ENCODE data around the gene MTMR3. TPM values are rescaled to one million over a fixed set of nuclear protein-coding genes. Genes with fewer than 3 reads are reported as not detected.

MTMR3 gene
- total and polyA plus RNA-seq, 9 donors, result 21.4 to 66.2 (median 47.8) TPM

DNA sequence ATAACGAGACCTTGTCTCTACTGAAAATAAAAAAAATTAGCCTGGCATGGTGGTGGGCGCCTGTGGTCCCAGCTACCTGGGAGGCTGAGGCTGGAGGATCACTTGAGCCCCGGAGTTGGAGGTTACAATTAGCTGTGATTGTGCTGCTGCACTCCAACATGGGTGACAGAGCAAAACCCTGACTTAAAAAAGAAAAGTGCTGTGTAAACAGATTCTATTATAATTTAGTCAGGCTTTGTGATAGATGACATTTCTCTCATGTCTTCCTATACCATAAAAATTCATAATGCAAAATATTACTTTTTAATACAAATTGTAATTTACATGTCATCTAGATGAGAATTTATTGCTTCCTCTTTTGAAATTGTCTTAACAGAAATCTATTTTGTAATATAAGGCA lies 94.1 kb downstream of the MTMR3 start:
- intact Hi-C loops (cut with DNase I), result no loop called here
- 91 to 95% (median 95%) methylated on average over 3 of the region's 3 CpGs for WGBS, 3 donors
- no peak overlapping the region for H3K27ac ChIP-seq
- H3K9me3 ChIP-seq, result no peaks in the 10 kb centered on the region
- DNase-seq, result no peak
- no peaks in the 10 kb centered on the region for H3K4me1 ChIP-seq (ENCODE audit: insufficient read depth)
- H3K36me3 ChIP-seq, result no peaks in the 10 kb centered on the region
- TF ChIP-seq EP300 (IDR thresholded peaks at IDR 0.05), result no peak
- TF ChIP-seq, protein P1, sequence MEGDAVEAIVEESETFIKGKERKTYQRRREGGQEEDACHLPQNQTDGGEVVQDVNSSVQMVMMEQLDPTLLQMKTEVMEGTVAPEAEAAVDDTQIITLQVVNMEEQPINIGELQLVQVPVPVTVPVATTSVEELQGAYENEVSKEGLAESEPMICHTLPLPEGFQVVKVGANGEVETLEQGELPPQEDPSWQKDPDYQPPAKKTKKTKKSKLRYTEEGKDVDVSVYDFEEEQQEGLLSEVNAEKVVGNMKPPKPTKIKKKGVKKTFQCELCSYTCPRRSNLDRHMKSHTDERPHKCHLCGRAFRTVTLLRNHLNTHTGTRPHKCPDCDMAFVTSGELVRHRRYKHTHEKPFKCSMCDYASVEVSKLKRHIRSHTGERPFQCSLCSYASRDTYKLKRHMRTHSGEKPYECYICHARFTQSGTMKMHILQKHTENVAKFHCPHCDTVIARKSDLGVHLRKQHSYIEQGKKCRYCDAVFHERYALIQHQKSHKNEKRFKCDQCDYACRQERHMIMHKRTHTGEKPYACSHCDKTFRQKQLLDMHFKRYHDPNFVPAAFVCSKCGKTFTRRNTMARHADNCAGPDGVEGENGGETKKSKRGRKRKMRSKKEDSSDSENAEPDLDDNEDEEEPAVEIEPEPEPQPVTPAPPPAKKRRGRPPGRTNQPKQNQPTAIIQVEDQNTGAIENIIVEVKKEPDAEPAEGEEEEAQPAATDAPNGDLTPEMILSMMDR (IDR thresholded peaks at IDR 0.05), result no peak
- TF ChIP-seq POLR2A (IDR thresholded peaks at IDR 0.05), result no peak
- no peak overlapping the region for H3K4me3 ChIP-seq
- no peaks in the 10 kb centered on the region for H3K27me3 ChIP-seq

GRCh38 chr22:29979777-29980321 lies 96.9 kb downstream of the MTMR3 start:
- no peaks in the 10 kb centered on the region for H3K4me1 ChIP-seq (ENCODE audit: insufficient read depth)
- H3K36me3 ChIP-seq, result no peaks in the 10 kb centered on the region
- no peak overlapping the region for H3K4me3 ChIP-seq
- DNase-seq, result no peak
- H3K27me3 ChIP-seq, result no peaks in the 10 kb centered on the region
- WGBS, 3 donors, result 10 to 20% (median 19%) methylated on average over 3 of the region's 3 CpGs
- H3K27ac ChIP-seq, result no peak overlapping the region
- no peaks in the 10 kb centered on the region for H3K9me3 ChIP-seq
- intact Hi-C loops (cut with DNase I), result loop anchor here in 1 of 4 donors (10.0 kb wide), 1 partner anchor 225 kb away; no protein-coding TSS in a partner anchor
- no peak for TF ChIP-seq EP300 (IDR thresholded peaks at IDR 0.05)
- TF ChIP-seq, protein P1 (IDR thresholded peaks at IDR 0.05), result no peak
- no peak for TF ChIP-seq POLR2A (IDR thresholded peaks at IDR 0.05)

DNA sequence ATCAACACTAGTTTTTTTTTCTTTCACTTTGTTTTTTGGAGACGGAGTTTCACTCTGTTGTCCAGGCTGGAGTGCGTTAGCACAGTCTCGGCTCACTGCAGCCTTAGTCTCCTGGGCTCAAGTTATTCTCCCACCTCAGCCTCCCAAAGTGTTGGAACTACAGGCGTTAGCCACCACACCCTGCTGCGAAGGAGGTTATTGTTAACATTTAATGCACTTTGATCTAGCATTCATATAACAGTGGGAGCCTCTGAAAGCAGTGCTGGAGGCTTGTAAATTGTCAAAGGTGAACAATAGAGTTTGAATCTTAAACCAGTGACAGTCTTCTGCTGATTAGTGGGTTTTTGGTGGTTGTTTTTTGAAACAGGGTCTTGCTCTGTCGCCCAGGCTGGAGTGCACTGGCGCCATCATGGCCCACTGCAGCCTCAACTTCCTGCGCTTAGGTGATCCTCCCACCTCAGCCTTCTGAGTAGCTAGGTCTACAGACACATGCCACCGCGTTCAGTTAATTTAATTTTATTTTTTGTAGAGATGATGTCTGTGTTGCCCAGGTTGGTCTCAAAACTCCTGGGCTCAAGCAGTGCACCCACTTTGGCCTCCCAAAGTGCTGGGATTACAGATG lies 100.4 kb downstream of the MTMR3 start:
- H3K4me1 ChIP-seq (ENCODE audit: insufficient read depth), result no peaks in the 10 kb centered on the region
- no peak for DNase-seq
- H3K9me3 ChIP-seq, result no peaks in the 10 kb centered on the region
- no peak overlapping the region for H3K27ac ChIP-seq
- H3K4me3 ChIP-seq, result no peak overlapping the region
- 72 to 81% (median 75%) methylated on average over 10 of the region's 10 CpGs for WGBS, 3 donors
- TF ChIP-seq EP300 (IDR thresholded peaks at IDR 0.05) (no peak), POLR2A (IDR thresholded peaks at IDR 0.05) (no peak)
- TF ChIP-seq, protein P1 (IDR thresholded peaks at IDR 0.05), result no peak
- no peaks in the 10 kb centered on the region for H3K36me3 ChIP-seq
- no peaks in the 10 kb centered on the region for H3K27me3 ChIP-seq
- intact Hi-C loops (cut with DNase I), result loop anchor here in 1 of 4 donors (10.0 kb wide), 1 partner anchor 229 kb away; no protein-coding TSS in a partner anchor

DNA sequence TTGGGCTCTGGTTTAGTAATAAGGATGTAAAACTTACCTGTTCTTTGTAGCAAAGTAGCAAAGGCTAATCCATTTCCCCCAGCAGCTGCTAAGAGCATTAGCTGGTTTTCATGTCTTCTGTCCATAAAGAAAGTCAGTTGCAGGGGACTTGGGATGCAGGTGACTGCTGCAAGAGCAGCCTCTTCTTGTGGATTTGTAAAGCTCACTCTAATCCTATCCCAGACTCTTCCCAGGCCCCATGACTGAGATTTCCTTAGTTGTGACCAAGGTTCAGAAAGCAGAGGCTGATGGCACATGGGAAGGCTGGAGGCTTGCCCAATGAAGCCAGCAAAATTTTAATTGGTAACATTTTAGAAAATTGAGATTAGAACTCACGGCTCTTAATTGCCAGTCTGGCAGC lies 102.9 kb downstream of the MTMR3 start:
- Histone ChIP-seq H3K27ac (no peak overlapping the region), H3K27me3 (no peaks in the 10 kb centered on the region), H3K4me1 (ENCODE audit: insufficient read depth) (no peaks in the 10 kb centered on the region), H3K9me3 (no peaks in the 10 kb centered on the region), H3K4me3 (no peak overlapping the region), H3K36me3 (no peaks in the 10 kb centered on the region)
- no peak for DNase-seq
- TF ChIP-seq POLR2A (IDR thresholded peaks at IDR 0.05) (no peak), EP300 (IDR thresholded peaks at IDR 0.05) (no peak)
- TF ChIP-seq, protein P1 (IDR thresholded peaks at IDR 0.05), result no peak
- intact Hi-C loops (cut with DNase I), result loop anchor here in 1 of 4 donors (10.0 kb wide), 1 partner anchor 231 kb away; no protein-coding TSS in a partner anchor
- WGBS, 3 donors, result 78 to 81% (median 80%) methylated on average over 1 of the region's 1 CpG
